Upper lobe of left lung (tissue), 4 donors: Measurements from ENCODE around the gene DHRS1.

Experiments
- CTCF ChIP-seq, 6 experiments: fragments of 450-650 bp in 4 of 6; fragments of 200-600 bp in 2 of 6; sonication (generic) in 2 of 6; IDR thresholded peaks; one replicate each; pipeline ENCODE4 v1.5.1; 2016 to 2019; ENCODE audit warnings: antibody characterized with exemption in 6 of 6
- EP300 ChIP-seq, 4 donors: sonication (generic); formaldehyde crosslinking; IDR thresholded peaks; one replicate each; pipeline ENCODE4 v1.5.1; 2017; ENCODE audit warnings: antibody characterized with exemption in 4 of 4, control low read depth in 2 of 4
- POLR2A ChIP-seq, 4 donors: fragments of 450-650 bp; IDR thresholded peaks; one replicate each; pipeline ENCODE4 v1.5.1; 2016 to 2017; ENCODE audit warnings: antibody characterized with exemption in 4 of 4, mild to moderate bottlenecking in 2 of 4
- POLR2AphosphoS5 ChIP-seq, 2 donors: sonication (generic); formaldehyde crosslinking; IDR thresholded peaks; one replicate each; pipeline ENCODE4 v1.5.1; 2017; ENCODE audit warnings: antibody characterized with exemption in 2 of 2

GRCh38 chr14:24300326-24300980, 873 bp upstream of the DHRS1 start:
- TF ChIP-seq CTCF (IDR thresholded peaks at IDR 0.05) (no peak), EP300 (IDR thresholded peaks at IDR 0.05) (no peak), POLR2A (IDR thresholded peaks at IDR 0.05) (no peak), POLR2AphosphoS5 (IDR thresholded peaks at IDR 0.05) (no peak)
